Suprapubic skin (tissue), 4 donors: Measurements from ENCODE around the gene PCDHB6.

Source experiments
- EP300 ChIP-seq: sonication (generic); formaldehyde crosslinking; IDR thresholded peaks from one replicate; pipeline ENCODE4 v1.6.1; 2017; ENCODE audit warnings: antibody characterized with exemption
- POLR2AphosphoS5 ChIP-seq, 3 donors: sonication (generic); formaldehyde crosslinking; IDR thresholded peaks; one replicate each; pipeline ENCODE4 v1.6.1; 2017; ENCODE audit warnings: antibody characterized with exemption in 3 of 3
- TF ChIP-seq, protein P1 (sequence below), 2 donors: fragments of 200-600 bp in 1 of 2; fragments of 450-650 bp in 1 of 2; sonication (generic) in 1 of 2; IDR thresholded peaks; one replicate each; pipeline ENCODE4 v1.5.1; 2016 to 2019; ENCODE audit warnings: antibody characterized with exemption in 2 of 2, mild to moderate bottlenecking in 1 of 2, moderate library complexity in 1 of 2

DNA sequence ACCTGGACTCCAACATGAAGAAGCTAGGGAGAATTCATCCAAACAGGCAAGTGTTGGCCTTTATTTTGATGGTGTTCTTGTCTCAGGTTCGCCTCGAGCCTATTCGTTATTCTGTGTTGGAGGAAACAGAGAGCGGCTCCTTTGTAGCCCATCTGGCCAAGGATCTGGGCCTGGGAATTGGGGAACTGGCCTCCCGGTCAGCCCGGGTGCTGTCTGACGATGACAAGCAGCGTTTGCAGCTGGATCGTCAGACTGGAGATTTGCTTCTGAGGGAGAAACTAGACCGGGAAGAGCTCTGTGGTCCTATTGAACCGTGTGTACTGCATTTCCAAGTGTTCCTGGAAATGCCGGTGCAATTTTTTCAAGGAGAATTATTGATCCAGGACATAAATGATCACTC is 27.9 kb upstream of the PCDHB6 start:
- TF ChIP-seq EP300 = no peak
- TF ChIP-seq, protein P1, sequence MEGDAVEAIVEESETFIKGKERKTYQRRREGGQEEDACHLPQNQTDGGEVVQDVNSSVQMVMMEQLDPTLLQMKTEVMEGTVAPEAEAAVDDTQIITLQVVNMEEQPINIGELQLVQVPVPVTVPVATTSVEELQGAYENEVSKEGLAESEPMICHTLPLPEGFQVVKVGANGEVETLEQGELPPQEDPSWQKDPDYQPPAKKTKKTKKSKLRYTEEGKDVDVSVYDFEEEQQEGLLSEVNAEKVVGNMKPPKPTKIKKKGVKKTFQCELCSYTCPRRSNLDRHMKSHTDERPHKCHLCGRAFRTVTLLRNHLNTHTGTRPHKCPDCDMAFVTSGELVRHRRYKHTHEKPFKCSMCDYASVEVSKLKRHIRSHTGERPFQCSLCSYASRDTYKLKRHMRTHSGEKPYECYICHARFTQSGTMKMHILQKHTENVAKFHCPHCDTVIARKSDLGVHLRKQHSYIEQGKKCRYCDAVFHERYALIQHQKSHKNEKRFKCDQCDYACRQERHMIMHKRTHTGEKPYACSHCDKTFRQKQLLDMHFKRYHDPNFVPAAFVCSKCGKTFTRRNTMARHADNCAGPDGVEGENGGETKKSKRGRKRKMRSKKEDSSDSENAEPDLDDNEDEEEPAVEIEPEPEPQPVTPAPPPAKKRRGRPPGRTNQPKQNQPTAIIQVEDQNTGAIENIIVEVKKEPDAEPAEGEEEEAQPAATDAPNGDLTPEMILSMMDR (IDR thresholded peaks at IDR 0.05) = no peak
- TF ChIP-seq POLR2AphosphoS5 (IDR thresholded peaks at IDR 0.05) = no peak
